AG04449 (cell line): ENCODE measurements around the gene RAPGEF5.

Source experiments
- CTCF ChIA-PET: fragments of 350-600 bp; formaldehyde crosslinking; extraction: SDS; loops from one replicate; lab custom pipeline; 2021; ENCODE audit warnings: antibody characterized with exemption; lab: Yijun Ruan, JAX
- POLR2A ChIA-PET: fragments of 400-600, 350-600 bp; formaldehyde crosslinking; extraction: SDS; loops from one replicate; lab custom pipeline; 2020; ENCODE audit warnings: antibody characterized with exemption, inconsistent platforms; lab: Yijun Ruan, JAX
- DNase-seq: peaks from one replicate; pipeline ENCODE4 v3.0.0-alpha.2; 2010; ENCODE audit warnings: low read depth, low spot score
- H3K4me3 ChIP-seq: 2 replicates; pipeline ENCODE4 v1.5.1; 2011; ENCODE audit warnings: low read depth, mild to moderate bottlenecking, control low read depth, low read length
- CTCF ChIP-seq: IDR thresholded peaks from one replicate; pipeline ENCODE4 v1.5.1; 2011; ENCODE audit warnings: mild to moderate bottlenecking, moderate library complexity, low read length, control low read depth, inconsistent platforms; ENCODE audit not compliant: insufficient read depth; ENCODE audit errors: missing control alignments

The RAPGEF5 gene

GRCh38 chr7:22346383-22347107, 10.4 kb downstream of the RAPGEF5 start:
- ChIA-PET CTCF (no interaction called here), POLR2A (no interaction called here)
- TF ChIP-seq CTCF: no peak
- DNase-seq: no peak
- H3K4me3 ChIP-seq: no peak overlapping the region

- DNase-seq: no peak
- ChIA-PET CTCF (no interaction called here), POLR2A (no interaction called here)
- TF ChIP-seq CTCF: no peak
- H3K4me3 ChIP-seq: no peak overlapping the region
These were observed 12.3 kb downstream of the RAPGEF5 start for GRCh38 chr7:22344655-22345054.

- TF ChIP-seq CTCF: no peak
- CTCF ChIA-PET: no interaction called here
- POLR2A ChIA-PET: no interaction called here
- DNase-seq: no peak
- H3K4me3 ChIP-seq: no peak overlapping the region
These were observed 13.3 kb downstream of the RAPGEF5 start for GRCh38 chr7:22343612-22344011.

GRCh38 chr7:22343071-22343470, 13.9 kb downstream of the RAPGEF5 start:
- CTCF ChIA-PET: no interaction called here
- POLR2A ChIA-PET: no interaction called here

GRCh38 chr7:22339725-22340390, 17.1 kb downstream of the RAPGEF5 start:
- TF ChIP-seq CTCF: no peak
- ChIA-PET CTCF (no interaction called here), POLR2A (no interaction called here)
- DNase-seq: no peak
- no peak overlapping the region for H3K4me3 ChIP-seq

More at GRCh38 chr7:22343071-22343470, 13.9 kb downstream of the RAPGEF5 start:
- no peak for TF ChIP-seq CTCF
- H3K4me3 ChIP-seq: no peak overlapping the region
- no peak for DNase-seq

- POLR2A ChIA-PET: no interaction called here
- no peak for TF ChIP-seq CTCF
- no peak overlapping the region for H3K4me3 ChIP-seq
- no peak for DNase-seq
- CTCF ChIA-PET: no interaction called here
These were observed 18.1 kb downstream of the RAPGEF5 start for GRCh38 chr7:22338877-22339276.
